Type B pancreatic cell (in vitro differentiated cells): ENCODE data around the gene SF3B3. TPM values are rescaled to one million over a fixed set of nuclear protein-coding genes. Genes with fewer than 3 reads are reported as not detected.
"Not testable (repeated sequence)": the region's sequence is repeated elsewhere in the genome, so short reads cannot be mapped to it uniquely, and the experiment has no call there.

Experiments used
- DNase-seq: peaks from one replicate; pipeline ENCODE4 v3.0.0; 2021; ENCODE audit warnings: mixed read lengths; ENCODE audit not compliant: unreplicated experiment; ENCODE audit errors: extremely low spot score
- H3K27ac Mint-ChIP-seq: 2 replicates; pipeline ENCODE4 v1.8.0; 2021; ENCODE audit warnings: mild to moderate bottlenecking, mixed read lengths
- H3K27me3 Mint-ChIP-seq: 2 replicates; pipeline ENCODE4 v1.8.0; 2021; ENCODE audit warnings: mixed read lengths
- H3K36me3 Mint-ChIP-seq: 2 replicates; pipeline ENCODE4 v1.8.0; 2021; ENCODE audit warnings: mixed read lengths
- H3K4me1 Mint-ChIP-seq: one replicate; pipeline ENCODE4 v1.8.0; 2021; ENCODE audit warnings: mixed read lengths; ENCODE audit not compliant: unreplicated experiment
- H3K4me3 Mint-ChIP-seq: 2 replicates; pipeline ENCODE4 v1.8.0; 2021; ENCODE audit warnings: mild to moderate bottlenecking, mixed read lengths
- H3K9me3 Mint-ChIP-seq: 2 replicates; pipeline ENCODE4 v1.8.0; 2021; ENCODE audit warnings: mixed read lengths
- total RNA-seq: library from RNA; stranded (reverse); gene quantifications from 2 replicates; pipeline ENCODE4 v1.2.1, GENCODE V29; 2021; ENCODE audit warnings: low replicate concordance
- TF ChIP-seq, protein P1 (sequence below): fragments of 200-600 bp; sonication (generic); conservative IDR thresholded peaks from 2 replicates; pipeline ENCODE4 v1.5.0; 2021; ENCODE audit warnings: antibody characterized with exemption, mild to moderate bottlenecking

SF3B3 gene
- total RNA-seq, 1 donor from 2014 or later: 429 TPM

DNA sequence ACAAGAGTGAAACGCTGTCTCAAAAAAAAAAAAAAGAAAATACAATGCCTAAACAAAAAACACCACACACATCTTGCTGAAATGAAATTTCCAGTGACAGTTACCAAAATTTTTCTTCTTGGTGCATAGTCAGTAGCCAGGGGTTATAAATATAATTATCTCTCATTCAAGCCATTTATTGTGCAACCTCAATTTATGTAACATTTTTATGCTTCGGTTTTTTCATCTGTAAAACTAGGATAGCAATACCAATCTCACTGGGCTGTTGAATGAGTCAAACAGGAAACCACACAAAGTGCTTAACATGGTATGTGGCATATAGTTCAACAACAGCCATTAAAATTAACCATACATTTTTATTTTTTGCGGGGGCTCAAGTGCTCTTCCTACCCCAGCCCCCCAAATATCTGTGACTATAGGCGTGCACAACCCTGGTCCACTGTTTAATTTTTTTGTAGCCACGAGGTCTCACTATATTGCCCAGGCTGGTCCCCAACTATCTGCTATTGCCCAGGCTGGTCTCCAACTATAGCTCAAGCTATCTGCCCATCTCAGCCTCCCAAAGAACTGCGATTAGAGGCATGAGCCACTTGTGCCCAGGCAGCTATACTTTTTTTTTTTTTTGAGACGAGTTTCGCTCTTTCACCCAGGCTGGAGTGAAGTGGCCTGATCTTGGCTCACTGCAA lies 2.9 kb upstream of the SF3B3 start:
- Mint-ChIP-seq H3K9me3 (no peaks in the 10 kb centered on the region), H3K4me3 (peak overlapping the region; percentile 31), H3K4me1 (peaks cover 8% of the 10 kb centered on the region), H3K36me3 (peaks cover 16% of the 10 kb centered on the region), H3K27me3 (no peaks in the 10 kb centered on the region), H3K27ac (no peak overlapping the region)
- no peak for DNase-seq
- TF ChIP-seq, protein P1, sequence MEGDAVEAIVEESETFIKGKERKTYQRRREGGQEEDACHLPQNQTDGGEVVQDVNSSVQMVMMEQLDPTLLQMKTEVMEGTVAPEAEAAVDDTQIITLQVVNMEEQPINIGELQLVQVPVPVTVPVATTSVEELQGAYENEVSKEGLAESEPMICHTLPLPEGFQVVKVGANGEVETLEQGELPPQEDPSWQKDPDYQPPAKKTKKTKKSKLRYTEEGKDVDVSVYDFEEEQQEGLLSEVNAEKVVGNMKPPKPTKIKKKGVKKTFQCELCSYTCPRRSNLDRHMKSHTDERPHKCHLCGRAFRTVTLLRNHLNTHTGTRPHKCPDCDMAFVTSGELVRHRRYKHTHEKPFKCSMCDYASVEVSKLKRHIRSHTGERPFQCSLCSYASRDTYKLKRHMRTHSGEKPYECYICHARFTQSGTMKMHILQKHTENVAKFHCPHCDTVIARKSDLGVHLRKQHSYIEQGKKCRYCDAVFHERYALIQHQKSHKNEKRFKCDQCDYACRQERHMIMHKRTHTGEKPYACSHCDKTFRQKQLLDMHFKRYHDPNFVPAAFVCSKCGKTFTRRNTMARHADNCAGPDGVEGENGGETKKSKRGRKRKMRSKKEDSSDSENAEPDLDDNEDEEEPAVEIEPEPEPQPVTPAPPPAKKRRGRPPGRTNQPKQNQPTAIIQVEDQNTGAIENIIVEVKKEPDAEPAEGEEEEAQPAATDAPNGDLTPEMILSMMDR: no peak

DNA sequence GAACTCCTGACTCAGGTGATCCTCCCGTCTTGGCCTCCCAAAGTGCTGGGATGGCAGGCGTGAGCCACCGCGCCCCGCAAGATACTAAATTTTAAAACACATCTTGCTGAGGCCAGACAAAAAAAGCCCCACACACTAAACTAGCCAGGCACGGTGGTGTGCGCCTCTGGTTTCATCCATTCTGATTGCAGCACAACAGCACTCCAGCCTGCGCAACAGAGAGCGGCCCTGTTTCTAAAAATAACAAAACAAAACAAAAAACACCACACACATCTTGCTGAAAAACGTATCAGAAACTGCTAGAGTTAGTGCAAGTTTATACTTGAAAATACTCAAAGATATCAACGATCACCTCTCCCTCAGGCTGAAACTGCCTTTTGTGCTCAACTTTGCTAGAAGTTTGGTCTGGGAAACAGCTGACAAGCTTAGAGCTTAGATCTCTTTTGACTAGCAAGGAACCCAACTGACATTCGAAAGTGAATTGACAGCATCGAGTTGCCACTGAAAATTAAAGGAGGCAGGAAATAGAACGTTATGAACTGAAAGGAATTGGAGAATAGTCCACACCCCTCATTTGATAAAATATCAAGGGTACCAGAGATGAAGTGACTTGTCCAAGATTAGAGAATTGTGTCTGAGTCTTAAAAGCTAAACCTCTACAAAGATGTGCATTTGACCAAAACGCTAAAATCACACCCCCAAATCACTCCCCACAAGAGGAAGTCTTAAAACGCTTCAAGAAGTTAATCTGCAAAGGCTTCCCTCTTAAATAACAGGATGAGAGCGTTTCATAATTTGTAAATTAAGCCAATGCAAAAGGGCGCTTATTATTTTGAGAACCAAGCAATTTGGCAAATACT lies 1.2 kb upstream of the SF3B3 start:
- no peak for DNase-seq
- Mint-ChIP-seq H3K4me1 (peaks cover 21% of the 10 kb centered on the region), H3K9me3 (no peaks in the 10 kb centered on the region), H3K4me3 (peak overlapping the region; percentile 95), H3K36me3 (peaks cover 25% of the 10 kb centered on the region), H3K27me3 (no peaks in the 10 kb centered on the region), H3K27ac (peak overlapping the region; percentile 97)
- TF ChIP-seq, protein P1: no peak

DNA sequence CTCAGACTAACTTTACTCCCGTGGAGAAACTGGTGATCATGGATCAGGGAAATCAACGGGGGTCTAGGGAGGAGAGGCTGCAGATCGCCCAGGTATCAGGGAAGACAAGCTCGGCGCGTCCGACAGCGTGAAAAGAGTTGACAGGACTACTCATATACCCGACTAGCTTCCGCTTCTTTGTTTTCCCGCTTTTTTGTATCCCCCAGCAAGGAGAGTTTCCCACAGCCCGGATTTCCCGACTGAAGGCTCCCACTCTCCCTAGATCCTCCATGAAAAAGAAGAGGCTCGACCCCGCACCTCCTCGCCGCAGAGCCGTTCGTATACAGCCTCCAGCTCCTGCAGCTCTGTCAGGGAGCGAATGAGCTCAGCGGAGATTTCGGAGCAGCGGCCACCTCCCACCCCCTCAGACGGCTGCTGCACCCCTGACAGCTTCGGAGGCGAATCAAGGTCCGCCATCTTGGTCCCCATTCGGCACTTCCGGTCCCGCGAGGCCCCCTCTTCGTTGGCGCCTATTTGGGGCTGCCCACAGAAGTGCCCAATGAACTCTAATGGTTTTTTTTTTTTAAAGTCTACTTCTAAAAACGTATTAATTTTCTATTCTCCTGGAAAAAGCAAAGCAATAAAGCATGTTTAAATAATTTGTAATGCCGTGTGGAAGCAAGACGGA lies 407 bp upstream of the SF3B3 start, which contains the start of gene COG4:
TSS of gene COG4 (minus strand) at position 479 of the 667 bp plus-strand sequence. CDS start at position 468, 11 bp downstream.
- Mint-ChIP-seq H3K4me3 (peak within 1 kb of the TSS; percentile 95), H3K9me3 (no peaks in the 10 kb centered on the region), H3K27ac (peak within 1 kb of the TSS; percentile 97), H3K4me1 (peaks cover 23% of the 10 kb centered on the region), H3K27me3 (no peaks in the 10 kb centered on the region), H3K36me3 (peaks cover 27% of the 10 kb centered on the region)
- TF ChIP-seq, protein P1: no peak
- peak; percentile 89 for DNase-seq

DNA sequence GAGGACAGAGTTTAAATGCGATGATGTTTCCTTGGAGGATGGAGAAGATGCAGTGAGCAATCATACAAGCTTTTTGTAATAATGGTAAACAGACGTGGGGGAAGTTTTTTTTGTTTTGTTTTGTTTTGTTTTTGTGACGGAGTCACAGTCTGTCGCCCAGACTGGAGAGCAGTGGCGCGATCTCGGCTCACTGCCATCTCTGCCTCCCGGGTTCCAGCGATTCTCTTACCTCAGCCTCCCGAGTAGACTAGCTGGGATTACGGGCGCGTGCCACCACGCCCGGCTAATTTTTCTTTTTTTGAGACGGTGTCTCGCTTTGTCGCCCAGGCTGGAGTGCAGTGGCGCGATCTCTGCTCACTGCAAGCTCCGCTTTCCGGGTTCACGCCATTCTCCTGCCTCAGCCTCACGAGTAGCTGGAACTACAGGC lies 796 bp downstream of the SF3B3 start:
- not testable (repeated sequence) for DNase-seq, H3K27me3 Mint-ChIP-seq, H3K9me3 Mint-ChIP-seq
- peaks cover 30% of the 10 kb centered on the region for H3K36me3 Mint-ChIP-seq
- H3K4me3 Mint-ChIP-seq: peak overlapping the region; percentile 95
- peak overlapping the region; percentile 97 for H3K27ac Mint-ChIP-seq
- peaks cover 26% of the 10 kb centered on the region for H3K4me1 Mint-ChIP-seq

DNA sequence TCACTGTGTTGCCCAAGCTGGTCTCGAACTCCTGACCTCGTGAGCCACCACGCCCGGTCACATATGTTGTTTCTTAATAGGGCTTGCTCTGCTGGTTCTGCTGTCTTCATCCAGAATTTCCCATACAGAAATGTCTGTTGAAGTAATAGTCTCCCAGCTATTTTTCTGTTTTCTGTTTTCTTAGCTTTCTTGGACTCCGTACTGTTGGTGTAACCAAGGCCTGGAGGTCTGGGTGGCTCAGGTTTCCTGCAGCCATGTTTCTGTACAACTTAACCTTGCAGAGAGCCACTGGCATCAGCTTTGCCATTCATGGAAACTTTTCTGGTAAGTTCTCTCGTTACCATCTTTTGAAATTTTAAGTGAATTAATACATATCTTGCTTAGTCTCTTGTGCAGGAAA lies 2.8 kb downstream of the SF3B3 start:
- TF ChIP-seq, protein P1: no peak
- no peaks in the 10 kb centered on the region for H3K9me3 Mint-ChIP-seq
- no peak for DNase-seq
- peak overlapping the region; percentile 78 for H3K4me3 Mint-ChIP-seq
- no peaks in the 10 kb centered on the region for H3K27me3 Mint-ChIP-seq
- peak overlapping the region; percentile 48 for H3K27ac Mint-ChIP-seq
- peaks cover 28% of the 10 kb centered on the region for H3K4me1 Mint-ChIP-seq
- peaks cover 34% of the 10 kb centered on the region for H3K36me3 Mint-ChIP-seq
